A549 (cell line): ENCODE measurements around the gene IL3RA. TPM values are rescaled to one million over a fixed set of nuclear protein-coding genes. Genes with fewer than 3 reads are reported as not detected.

ENCODE experiments used
- ATAC-seq, 2 experiments: fragments of 200-7000 bp in 1 of 2; fragments of >200 bp in 1 of 2; cut with Nextera tagmentation in 1 of 2; cut with Tn5 transposase in 1 of 2; 3 replicates each; pipeline versions ENCODE4 v1.8.0 to v1.9.1; 2018 to 2020; ENCODE audit warnings: mild to moderate bottlenecking in 1 of 2, moderate library complexity in 1 of 2
- CTCF ChIA-PET: fragments of 300-600 bp; sonication (Branson Sonifier 250); formaldehyde crosslinking; extraction: SDS; loops from one replicate; lab custom pipeline; 2021; ENCODE audit warnings: antibody characterized with exemption, inconsistent platforms; lab: Yijun Ruan, JAX
- POLR2A ChIA-PET: fragments of 350-600 bp; formaldehyde crosslinking; extraction: SDS; loops from one replicate; lab custom pipeline; 2021; ENCODE audit warnings: antibody characterized with exemption, inconsistent platforms; lab: Yijun Ruan, JAX
- DNase-seq, 2 experiments: peaks; one replicate each; pipeline versions ENCODE4 v3.0.0 to v3.0.0-alpha.2; 2011 to 2016; ENCODE audit warnings: low read depth in 1 of 2, low spot score in 1 of 2
- FAIRE-seq: peaks from 2 replicates; lab custom pipeline; 2011; peaks lifted over from hg19 to GRCh38; lab: Jason Lieb, UNC
- H3K27ac ChIP-seq, 2 experiments: fragments of >200 bp; sonication (Bioruptor Twin); formaldehyde crosslinking; 3 replicates each; pipeline ENCODE4 v1.5.1; 2016 to 2017
- H3K4me1 ChIP-seq: fragments of >200 bp; sonication (Bioruptor Twin); formaldehyde crosslinking; 3 replicates; pipeline ENCODE4 v1.6.1; 2016
- H3K4me2 ChIP-seq: fragments of >200 bp; sonication (Bioruptor Twin); formaldehyde crosslinking; 3 replicates; pipeline ENCODE4 v1.6.1; 2016
- H3K4me3 ChIP-seq: fragments of >200 bp; sonication (Bioruptor Twin); formaldehyde crosslinking; 3 replicates; pipeline ENCODE4 v1.5.1; 2016
- H3K9me3 ChIP-seq: fragments of >200 bp; sonication (Bioruptor Twin); formaldehyde crosslinking; 3 replicates; pipeline ENCODE4 v1.6.1; 2016
- CEBPB ChIP-seq, 2 experiments: fragments of >200 bp in 1 of 2; sonication (Bioruptor Twin) in 1 of 2; formaldehyde crosslinking in 1 of 2; IDR thresholded peaks; 2 replicates each; pipeline ENCODE4 v1.6.1; 2012 to 2016
- CHD2 ChIP-seq: fragments of 150-350 bp; IDR thresholded peaks from 2 replicates; pipeline ENCODE4 v1.6.1; 2014; ENCODE audit warnings: low read length; ENCODE audit not compliant: partially characterized antibody
- EHMT2 ChIP-seq: fragments of 200-600 bp; sonication (generic); IDR thresholded peaks from 2 replicates; pipeline ENCODE4 v1.6.1; 2016; ENCODE audit warnings: antibody characterized with exemption, low read depth, mild to moderate bottlenecking, moderate library complexity
- FOSL2 ChIP-seq, 2 experiments: fragments of 450-650 bp in 1 of 2; fragments of >200 bp in 1 of 2; sonication (Bioruptor Twin) in 1 of 2; formaldehyde crosslinking; IDR thresholded peaks; 2 replicates each; pipeline versions ENCODE4 v1.5.0 to v1.6.1; 2016 to 2020; ENCODE audit warnings: mild to moderate bottlenecking in 1 of 2, moderate library complexity in 1 of 2
- HEYL ChIP-seq: fragments of 250-450 bp; sonication (Bioruptor Pico); IDR thresholded peaks from 2 replicates; pipeline ENCODE4 v1.8.0; 2021; ENCODE audit warnings: mild to moderate bottlenecking, moderate library complexity
- KDM1A ChIP-seq: fragments of 200-600 bp; sonication (generic); IDR thresholded peaks from 2 replicates; pipeline ENCODE4 v1.6.1; 2016; ENCODE audit warnings: low read depth, mild to moderate bottlenecking
- MAFK ChIP-seq: fragments of 450-650 bp; IDR thresholded peaks from 2 replicates; pipeline ENCODE4 v1.6.1; 2014; ENCODE audit not compliant: partially characterized antibody
- NFE2L2 ChIP-seq: fragments of 150-350 bp; conservative IDR thresholded peaks from 2 replicates; pipeline ENCODE4 v1.6.1; 2014; ENCODE audit warnings: low read length
- NR3C1 ChIP-seq: fragments of >200 bp; sonication (Bioruptor Twin); formaldehyde crosslinking; IDR thresholded peaks from 3 replicates; pipeline ENCODE4 v1.6.1; 2017
- POLR2AphosphoS2 ChIP-seq: conservative IDR thresholded peaks from 2 replicates; pipeline ENCODE4 v1.6.1; 2012; ENCODE audit warnings: low read length, improper control_type of control experiment, inconsistent platforms
- RAD21 ChIP-seq, 2 experiments: fragments of >200 bp in 1 of 2; sonication (Bioruptor Twin) in 1 of 2; formaldehyde crosslinking in 1 of 2; IDR thresholded peaks in 1 of 2; conservative IDR thresholded peaks in 1 of 2; 2 replicates in 1 of 2; 3 replicates in 1 of 2; pipeline ENCODE4 v1.6.1; 2012 to 2018; ENCODE audit warnings: inconsistent platforms in 1 of 2
- RARB ChIP-seq: fragments of 250-450 bp; sonication (Bioruptor Pico); IDR thresholded peaks from 2 replicates; pipeline ENCODE4 v1.8.0; 2021; ENCODE audit warnings: mild to moderate bottlenecking, moderate library complexity
- RCOR1 ChIP-seq: fragments of 150-350 bp; IDR thresholded peaks from 2 replicates; pipeline ENCODE4 v1.6.1; 2014; ENCODE audit warnings: antibody characterized with exemption, low read length, low read depth
- SMC3 ChIP-seq: fragments of >200 bp; sonication (Bioruptor Twin); formaldehyde crosslinking; IDR thresholded peaks from 3 replicates; pipeline ENCODE4 v1.6.1; 2018; ENCODE audit warnings: inconsistent platforms
- SREBF2 ChIP-seq: fragments of 450-650 bp; IDR thresholded peaks from 2 replicates; pipeline ENCODE4 v1.6.1; 2014; ENCODE audit warnings: mild to moderate bottlenecking, moderate library complexity
- ZC3H11A ChIP-seq: fragments of 450-650 bp; IDR thresholded peaks from 2 replicates; pipeline ENCODE4 v1.6.1; 2014; ENCODE audit warnings: antibody characterized with exemption, mild to moderate bottlenecking
- ZFP36 ChIP-seq: fragments of 450-650 bp; IDR thresholded peaks from 2 replicates; pipeline ENCODE4 v1.6.1; 2014; ENCODE audit warnings: borderline replicate concordance; ENCODE audit not compliant: partially characterized antibody
- ZNF302 ChIP-seq: fragments of 250-450 bp; sonication (Bioruptor Pico); IDR thresholded peaks from 2 replicates; pipeline ENCODE4 v1.9.0; 2021; ENCODE audit warnings: inconsistent platforms, mild to moderate bottlenecking, moderate library complexity
- WGBS: methylation state at CpG from one replicate; pipeline ENCODE4 v1.1.6; 2017; ENCODE audit errors: missing lambda C conversion rate; 5-methylcytosine and 5-hydroxymethylcytosine counted together
- polyA plus RNA-seq, 4 experiments: library from polyadenylated mRNA; depleted of rRNA in 3 of 4; stranded (reverse); fragments of >200 nt; fragmentation: RNase III in 1 of 4; extraction: RNeasy Plus Mini Kit Qiagen cat#74134 plus additional on column Dnase treatment in 1 of 4; gene quantifications; 2 replicates in 3 of 4; 3 replicates in 1 of 4; pipeline ENCODE4 v1.2.3, GENCODE V29; 2011 to 2017
- TF ChIP-seq, protein P1 (sequence below): fragments of >200 bp; sonication (Bioruptor Twin); formaldehyde crosslinking; IDR thresholded peaks from 2 replicates; pipeline ENCODE4 v1.6.1; 2016
- TF ChIP-seq, protein P2 (sequence below): IDR thresholded peaks from 2 replicates; pipeline ENCODE4 v1.6.1; 2012; ENCODE audit warnings: low read depth, borderline replicate concordance
- TF ChIP-seq, protein P3 (sequence below): fragments of >200 bp; sonication (Bioruptor Twin); formaldehyde crosslinking; IDR thresholded peaks from 3 replicates; pipeline ENCODE4 v1.6.1; 2016

Gene IL3RA
- polyA plus RNA-seq, 2 of the 4 experiments (the other 2 are of a cell fraction) = 0.31 TPM; not detected in 1

DNA sequence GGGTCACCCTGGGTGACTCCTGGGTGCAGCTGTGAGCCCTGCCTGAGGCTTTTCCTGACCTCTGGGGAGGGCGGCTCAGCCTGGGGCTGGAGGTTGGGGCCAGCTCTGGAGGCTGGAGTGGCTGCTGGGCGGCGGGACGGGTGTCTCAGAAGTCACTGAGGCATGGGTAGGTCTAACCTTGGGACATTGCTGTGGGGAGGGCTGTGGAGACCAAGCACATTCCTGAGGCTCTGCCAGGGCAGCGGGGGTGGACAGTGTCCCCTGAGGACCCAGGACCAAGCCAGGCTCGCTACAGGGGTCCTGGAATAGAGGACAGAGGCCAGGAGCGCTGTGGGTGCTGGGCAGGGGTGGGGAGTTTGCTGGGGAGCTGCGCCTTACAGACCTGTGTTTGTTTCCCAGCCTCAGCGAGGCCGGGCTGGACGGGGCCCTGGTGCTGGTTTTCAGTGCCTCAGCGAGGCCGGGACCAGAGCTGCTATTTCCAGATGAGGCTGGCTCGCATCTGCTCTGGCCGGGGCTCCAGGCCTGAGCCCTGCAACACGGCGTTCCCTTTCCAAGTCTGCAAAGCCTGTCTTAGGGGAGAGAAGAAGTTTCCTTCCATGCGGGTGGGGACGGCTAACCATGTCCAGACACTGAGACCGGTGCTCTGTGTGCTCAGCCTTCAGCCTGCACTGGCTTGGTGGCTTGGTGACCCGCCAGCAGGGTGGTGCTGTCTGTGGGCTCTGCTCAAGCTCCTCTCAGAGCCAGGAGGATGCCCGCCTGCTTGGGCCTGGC, 58.3 kb downstream of the IL3RA start:
- peaks cover 27% of the 10 kb centered on the region for H3K4me1 ChIP-seq
- H3K27ac ChIP-seq = peak overlapping the region in 1 of 2 experiments; percentile 54; a peak in 2 of 6 replicates
- ChIA-PET POLR2A (no interaction called here), CTCF (no interaction called here)
- WGBS = 94% methylated on average over 14 of the region's 22 CpGs
- no peak overlapping the region for H3K4me3 ChIP-seq
- DNase-seq (no peak), FAIRE-seq (no peak), ATAC-seq (no peak)
- H3K9me3 ChIP-seq = no peaks in the 10 kb centered on the region
- TF ChIP-seq KDM1A (no peak), ZC3H11A (no peak), ZNF302 (CRISPR knock-in tag) (no peak), CEBPB (IDR thresholded peaks at IDR 0.05) (no peak), POLR2AphosphoS2 (no peak), RARB (CRISPR knock-in tag) (no peak), RCOR1 (no peak), ZFP36 (no peak), MAFK (no peak), HEYL (no peak), CHD2 (no peak), SMC3 (no peak), FOSL2 (IDR thresholded peaks at IDR 0.05) (no peak), FOSL2 (CRISPR knock-in tag; IDR thresholded peaks at IDR 0.05) (no peak)
- TF ChIP-seq, protein P1, sequence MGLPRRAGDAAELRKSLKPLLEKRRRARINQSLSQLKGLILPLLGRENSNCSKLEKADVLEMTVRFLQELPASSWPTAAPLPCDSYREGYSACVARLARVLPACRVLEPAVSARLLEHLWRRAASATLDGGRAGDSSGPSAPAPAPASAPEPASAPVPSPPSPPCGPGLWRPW = no peak
- TF ChIP-seq, protein P2, sequence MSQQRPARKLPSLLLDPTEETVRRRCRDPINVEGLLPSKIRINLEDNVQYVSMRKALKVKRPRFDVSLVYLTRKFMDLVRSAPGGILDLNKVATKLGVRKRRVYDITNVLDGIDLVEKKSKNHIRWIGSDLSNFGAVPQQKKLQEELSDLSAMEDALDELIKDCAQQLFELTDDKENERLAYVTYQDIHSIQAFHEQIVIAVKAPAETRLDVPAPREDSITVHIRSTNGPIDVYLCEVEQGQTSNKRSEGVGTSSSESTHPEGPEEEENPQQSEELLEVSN = no peak
- peak overlapping the region; percentile 91; the same call in 2 of the 3 replicates for H3K4me2 ChIP-seq

DNA sequence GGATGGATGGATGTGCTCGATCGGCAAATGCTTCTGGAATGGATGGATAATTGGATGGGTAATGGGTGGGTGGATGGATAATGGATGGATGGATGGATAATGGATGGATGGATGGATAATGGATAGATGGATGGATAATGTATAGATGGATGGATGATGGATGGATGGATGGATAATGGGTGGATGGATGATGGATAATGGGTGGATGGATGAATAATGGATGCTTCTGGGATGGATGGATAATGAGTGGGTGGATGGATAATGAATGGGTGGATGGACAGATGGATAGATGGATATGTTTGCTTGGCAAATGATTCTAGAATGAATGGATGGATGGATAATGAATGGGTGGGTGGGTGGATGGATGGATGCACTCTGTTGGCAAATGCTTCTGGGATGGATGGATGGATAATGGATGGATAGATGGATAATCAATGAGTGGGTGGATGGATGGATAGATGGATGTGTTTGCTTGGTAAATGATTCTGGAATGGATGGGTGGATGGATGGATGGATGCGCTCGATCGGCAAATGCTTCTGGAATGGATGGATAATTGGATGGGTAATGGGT, 59.1 kb downstream of the IL3RA start:
- H3K4me3 ChIP-seq = no peak overlapping the region
- WGBS = 97% methylated on average over 5 of the region's 5 CpGs
- no peak overlapping the region for H3K4me2 ChIP-seq
- H3K9me3 ChIP-seq = no peaks in the 10 kb centered on the region
- TF ChIP-seq RAD21 (conservative IDR thresholded peaks at IDR 0.05 in 1 of 2, IDR thresholded peaks at IDR 0.05 in 1 of 2) (no peak), EHMT2 (no peak), NFE2L2 (no peak), RARB (CRISPR knock-in tag) (no peak), SREBF2 (no peak), NR3C1 (no peak)
- TF ChIP-seq, protein P1 = no peak
- TF ChIP-seq, protein P3, sequence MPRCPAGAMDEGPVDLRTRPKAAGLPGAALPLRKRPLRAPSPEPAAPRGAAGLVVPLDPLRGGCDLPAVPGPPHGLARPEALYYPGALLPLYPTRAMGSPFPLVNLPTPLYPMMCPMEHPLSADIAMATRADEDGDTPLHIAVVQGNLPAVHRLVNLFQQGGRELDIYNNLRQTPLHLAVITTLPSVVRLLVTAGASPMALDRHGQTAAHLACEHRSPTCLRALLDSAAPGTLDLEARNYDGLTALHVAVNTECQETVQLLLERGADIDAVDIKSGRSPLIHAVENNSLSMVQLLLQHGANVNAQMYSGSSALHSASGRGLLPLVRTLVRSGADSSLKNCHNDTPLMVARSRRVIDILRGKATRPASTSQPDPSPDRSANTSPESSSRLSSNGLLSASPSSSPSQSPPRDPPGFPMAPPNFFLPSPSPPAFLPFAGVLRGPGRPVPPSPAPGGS = no peak
- TF ChIP-seq, all 56 proteins: peak for 0
- FAIRE-seq (no peak), ATAC-seq (no peak), DNase-seq (no peak)
- Histone ChIP-seq H3K4me1 (peaks cover 19% of the 10 kb centered on the region; the same call in 2 of the 3 replicates), H3K27ac (no peak overlapping the region)
- ChIA-PET POLR2A (no interaction called here), CTCF (no interaction called here)
